Fibroblast of skin of right biceps (primary cell): ENCODE measurements around the gene MARCHF6.
A peak's percentile ranks its signal among the peaks of the same experiment; 100 is the strongest.
"Not testable (repeated sequence)": the region's sequence is repeated elsewhere in the genome, so short reads cannot be mapped to it uniquely, and the experiment has no call there.

ENCODE experiments used
- DNase-seq: peaks from one replicate; pipeline ENCODE4 v3.0.0-alpha.2; 2013

The MARCHF6 gene

GRCh38 chr5:10351199-10351905, 2.1 kb upstream of the MARCHF6 start:
- DNase-seq = peak; percentile 85

- no peak for DNase-seq
These were observed 1.6 kb upstream of the MARCHF6 start for GRCh38 chr5:10351919-10352318.

DNA sequence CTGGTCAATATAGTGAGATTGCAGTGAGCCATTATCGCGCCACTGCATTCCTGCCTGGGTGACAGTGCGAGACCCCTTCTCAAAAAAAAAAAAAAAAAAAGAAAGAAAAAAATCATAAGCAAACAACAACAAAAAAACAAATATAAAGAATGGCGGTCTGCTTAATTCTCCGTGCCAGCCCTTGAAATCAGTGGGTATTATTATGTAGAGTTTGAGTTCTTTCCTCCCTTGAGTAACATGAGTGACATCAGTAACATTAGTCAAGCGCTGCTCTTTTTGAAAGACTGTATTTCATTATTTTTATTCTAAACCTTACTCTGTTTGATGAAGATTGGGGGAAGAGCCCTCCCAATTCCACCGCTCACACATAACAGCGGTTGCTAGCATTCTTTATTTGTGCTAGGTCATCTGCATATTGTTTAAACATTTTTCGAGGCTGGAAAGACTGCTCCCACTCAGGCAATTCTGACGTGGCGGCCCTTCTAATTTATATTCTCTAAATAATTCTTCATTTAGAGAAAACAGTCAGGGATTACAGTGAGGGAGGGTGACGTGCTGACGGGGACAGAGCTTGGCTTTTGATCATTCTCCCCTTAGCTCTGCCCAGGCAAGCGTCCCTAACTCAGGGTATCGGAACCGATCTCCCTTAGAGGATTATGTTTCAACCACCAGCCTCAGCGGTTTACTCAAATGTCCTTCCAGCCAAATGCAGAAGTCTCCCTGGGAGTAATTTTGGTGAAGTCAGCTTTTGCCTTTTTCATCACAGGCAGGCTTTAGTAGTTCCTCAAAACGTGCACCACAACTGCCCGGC, 860 bp upstream of the MARCHF6 start:
- DNase-seq = peak; percentile 39

- DNase-seq = peak; percentile 45
These were observed 765 bp downstream of the MARCHF6 start for GRCh38 chr5:10354048-10354872.

DNA sequence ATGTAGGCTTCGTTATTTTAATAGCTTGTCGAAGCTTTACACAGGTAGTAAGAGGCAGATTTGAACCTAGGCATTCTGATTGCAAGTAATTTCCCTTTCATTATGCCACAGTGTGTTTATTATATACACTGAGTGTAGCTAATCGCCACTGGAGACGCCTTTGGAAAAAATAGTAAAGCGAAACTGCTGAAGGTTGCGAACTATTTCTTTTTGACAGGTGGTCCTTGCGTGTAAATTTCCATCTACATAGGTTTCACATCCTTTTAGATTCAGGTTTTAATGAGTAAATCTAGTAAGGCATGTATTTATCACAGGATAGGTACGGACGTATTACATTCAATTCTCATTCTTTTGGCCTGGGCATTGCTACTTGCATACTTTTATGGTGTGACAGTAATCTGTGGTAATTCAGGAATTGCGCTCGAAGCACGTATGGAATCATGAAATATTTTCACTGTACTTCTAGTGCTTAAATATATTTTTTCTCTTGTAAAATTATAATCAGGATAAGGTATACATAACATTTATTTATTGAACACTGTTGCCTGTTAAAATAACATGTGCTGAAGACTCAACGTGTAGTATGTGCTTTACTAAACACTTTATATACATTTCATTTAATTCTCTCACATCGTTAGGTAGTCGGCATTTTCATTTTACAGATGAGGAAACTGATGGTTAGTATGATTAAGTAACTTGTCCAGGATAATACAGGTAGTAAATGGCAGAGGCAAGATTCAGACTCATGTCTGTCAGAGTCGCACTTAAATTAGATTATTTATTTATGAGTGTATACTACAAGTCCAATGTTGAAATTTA, 1.8 kb downstream of the MARCHF6 start:
- DNase-seq = peak; percentile 83

- no peak for DNase-seq
These were observed 5.5 kb downstream of the MARCHF6 start for GRCh38 chr5:10358999-10359398.

DNA sequence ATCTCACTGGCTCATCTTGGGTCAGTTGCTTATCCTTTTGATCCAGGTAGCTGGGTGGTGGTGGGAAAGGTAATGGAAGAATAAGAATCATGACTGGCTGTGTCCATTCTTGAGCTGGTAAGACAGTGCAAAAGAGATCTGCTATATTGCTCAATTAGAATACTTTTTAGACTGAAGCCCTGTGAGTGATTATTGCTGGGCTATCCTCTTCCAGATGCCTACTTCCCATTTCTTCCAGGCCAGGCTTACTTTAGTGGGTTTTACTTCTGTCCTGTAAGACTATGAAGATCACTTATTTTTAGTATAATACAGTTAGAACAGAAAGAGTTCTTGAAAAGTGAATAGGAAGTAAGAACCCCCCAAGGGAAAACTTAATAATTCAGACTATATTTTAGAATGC, 7.2 kb downstream of the MARCHF6 start:
- DNase-seq = no peak

DNA sequence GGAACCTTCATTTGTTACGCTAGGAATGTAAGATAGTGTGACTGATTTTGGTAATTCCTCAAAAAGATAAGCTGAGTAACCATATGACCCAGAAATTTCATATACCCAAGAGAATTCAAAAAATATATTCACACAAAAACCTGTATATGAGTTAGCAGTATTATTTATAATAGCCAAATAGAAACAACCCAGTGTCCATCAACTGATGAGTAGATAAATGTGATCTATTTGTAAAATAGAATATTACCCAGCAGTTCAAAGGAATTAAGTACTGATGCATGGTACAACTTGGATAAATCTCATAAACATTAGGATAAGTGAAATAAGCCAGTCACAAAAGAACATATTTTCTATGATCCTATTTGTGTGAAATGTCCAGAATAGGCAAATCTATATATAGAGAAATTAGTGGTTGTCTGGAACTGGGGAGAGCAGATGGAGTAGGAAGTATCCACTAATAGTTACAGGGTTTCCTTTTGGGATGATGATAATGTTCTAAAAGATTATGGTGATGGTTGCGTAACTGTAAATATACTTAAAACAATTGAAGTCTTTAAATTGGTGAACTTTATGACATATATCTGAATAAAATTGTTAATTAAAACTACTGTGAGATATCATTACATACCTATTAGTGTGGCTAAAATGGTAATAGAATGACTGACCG, 10.2 kb downstream of the MARCHF6 start:
- DNase-seq = no peak

- DNase-seq = no peak
These were observed 10.7 kb downstream of the MARCHF6 start for GRCh38 chr5:10364186-10364689.

- no peak for DNase-seq
These were observed 12.3 kb downstream of the MARCHF6 start for GRCh38 chr5:10365782-10366181.

DNA sequence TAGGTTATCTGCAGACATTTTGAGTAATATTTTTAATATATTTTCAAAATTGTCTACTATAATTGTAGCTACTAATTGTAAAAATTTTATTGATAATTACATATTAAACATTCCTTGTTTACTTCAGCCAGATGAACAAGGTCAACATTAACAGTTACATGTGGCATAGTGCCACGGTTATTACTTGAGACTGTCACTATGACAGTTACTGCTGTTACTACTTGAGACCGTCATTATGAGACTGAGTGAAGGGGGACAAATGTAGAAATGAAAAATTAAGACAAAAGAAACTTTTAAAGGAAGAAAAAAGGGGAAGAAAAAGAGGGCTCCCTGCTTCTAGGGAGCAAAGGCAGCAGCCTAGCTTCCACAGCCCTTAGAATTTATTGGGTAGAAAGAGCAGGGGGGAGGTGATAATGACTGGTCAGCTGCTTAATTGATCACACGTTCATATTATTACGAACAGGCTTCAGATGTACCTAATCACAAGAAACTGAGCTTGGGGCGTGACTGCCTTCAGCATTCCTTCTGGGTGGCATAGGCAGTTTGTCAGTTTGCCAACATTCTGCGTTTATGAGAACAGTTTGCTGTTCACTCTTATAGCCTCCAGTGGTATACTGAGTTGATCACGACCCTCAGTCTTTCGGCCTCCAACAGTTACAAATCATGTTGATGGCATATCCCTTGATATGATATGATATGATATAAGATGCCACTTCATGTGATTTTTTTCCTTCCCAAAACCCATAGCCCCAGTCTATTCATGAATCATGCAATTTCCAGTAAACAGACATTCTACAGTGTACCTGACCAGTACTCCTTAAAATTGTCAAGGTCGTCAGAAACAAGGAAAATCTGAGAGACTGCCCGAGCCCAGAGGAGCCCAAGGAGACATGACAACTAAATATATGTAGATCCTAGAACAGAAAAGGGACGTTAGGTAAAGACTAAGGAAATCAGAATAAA, 13.1 kb downstream of the MARCHF6 start:
- peak; percentile 60 for DNase-seq

DNA sequence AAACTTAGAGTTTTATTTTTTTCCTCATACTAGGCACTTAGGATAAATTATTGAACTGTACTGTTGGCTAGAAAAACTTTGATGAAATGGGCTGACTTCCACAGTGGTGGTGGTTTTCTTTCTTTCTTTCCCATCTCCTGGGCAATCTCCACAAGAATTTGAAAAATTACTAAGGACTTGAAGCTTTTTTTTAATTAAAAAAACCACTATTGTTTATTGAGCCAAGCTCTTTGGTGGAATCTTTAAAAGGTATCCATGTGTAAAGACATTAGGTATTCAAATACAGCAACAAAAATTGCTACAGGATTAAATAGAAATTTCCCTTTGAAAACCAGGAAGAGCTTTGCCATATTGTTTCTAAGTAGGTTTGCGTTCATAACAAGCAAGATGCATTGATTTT, 14.1 kb downstream of the MARCHF6 start:
- no peak for DNase-seq

DNA sequence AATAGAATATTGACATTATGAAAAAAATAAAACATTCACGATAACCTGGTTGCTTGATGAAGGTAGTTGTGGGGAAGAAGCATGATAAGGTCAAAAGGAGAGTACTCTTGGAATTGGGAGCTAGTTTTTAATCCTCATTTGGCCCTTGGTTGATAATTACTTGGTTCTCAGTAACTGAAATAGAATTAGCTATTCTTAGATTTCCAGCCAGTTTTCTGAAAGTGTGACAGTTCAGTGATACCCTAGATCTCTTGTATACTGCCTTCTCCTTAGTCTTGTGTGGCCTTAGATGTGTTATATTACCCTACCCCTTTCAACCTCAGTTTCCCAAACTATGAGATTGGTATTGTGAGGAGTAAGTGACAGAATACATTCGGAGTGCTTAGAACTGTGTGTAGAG, 17.4 kb downstream of the MARCHF6 start:
- no peak for DNase-seq

GRCh38 chr5:10371369-10371768, 17.9 kb downstream of the MARCHF6 start:
- DNase-seq = not testable (repeated sequence)

- no peak for DNase-seq
These were observed 19.5 kb downstream of the MARCHF6 start for GRCh38 chr5:10372726-10373709.

GRCh38 chr5:10374046-10375022, 20.8 kb downstream of the MARCHF6 start:
- no peak for DNase-seq

DNA sequence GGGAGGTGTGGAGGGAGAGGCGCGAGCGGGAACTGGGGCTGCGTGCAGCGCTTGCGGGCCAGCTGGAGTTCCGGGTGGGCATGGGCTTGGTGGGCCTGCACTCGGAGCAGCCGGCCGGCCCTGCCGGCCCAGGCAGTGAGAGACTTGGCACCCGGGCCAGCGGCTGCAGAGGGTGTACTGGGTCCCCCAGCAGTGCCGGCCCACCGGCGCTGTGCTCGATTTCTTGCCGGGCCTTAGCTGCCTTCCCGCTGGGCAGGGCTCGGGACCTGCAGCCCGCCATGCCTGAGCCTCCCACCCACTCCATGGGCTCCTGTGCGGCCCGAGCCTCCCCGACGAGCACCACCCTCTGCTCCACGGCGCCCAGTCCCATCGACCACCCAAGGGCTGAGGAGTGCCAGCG, 21.7 kb downstream of the MARCHF6 start:
- not testable (repeated sequence) for DNase-seq

- DNase-seq = no peak
These were observed 23.0 kb downstream of the MARCHF6 start for GRCh38 chr5:10376544-10376943.
